Brain microvascular endothelial cell (primary cell): ENCODE results near the gene ST6GALNAC6.

Experiments
- DNase-seq: peaks from one replicate; pipeline ENCODE4 v3.0.0-alpha.2; 2020
- H3K27ac ChIP-seq: fragments of 250-450 bp; sonication (Bioruptor Pico); 2 replicates; pipeline ENCODE4 v1.5.1; 2020; ENCODE audit warnings: mild to moderate bottlenecking, moderate library complexity
- H3K27me3 ChIP-seq: fragments of 250-450 bp; sonication (Bioruptor Pico); replicated peaks from 2 replicates; pipeline ENCODE4 v1.5.1; 2020; ENCODE audit warnings: mild to moderate bottlenecking
- H3K36me3 ChIP-seq: fragments of 250-450 bp; sonication (Bioruptor Pico); replicated peaks from 2 replicates; pipeline ENCODE4 v1.5.1; 2020; ENCODE audit warnings: mild to moderate bottlenecking
- H3K4me3 ChIP-seq: 2 replicates; pipeline ENCODE4 v1.5.1; 2011; ENCODE audit warnings: low read depth, mild to moderate bottlenecking, control low read depth, low read length, moderate library complexity
- CTCF ChIP-seq: IDR thresholded peaks from 2 replicates; pipeline ENCODE4 v1.5.1; 2011; ENCODE audit warnings: low read depth, mild to moderate bottlenecking, moderate library complexity, low read length, control low read depth, inconsistent platforms; ENCODE audit errors: missing control alignments
- in situ Hi-C: cut with HindIII; loops from 2 replicates; pipeline ENCODE4 v1.10.0; 2017; ENCODE audit warnings: low sequenced_read_pairs, low pct_ligation_motif_present

ST6GALNAC6 gene

GRCh38 chr9:127930231-127931091 lies 31.1 kb upstream of the ST6GALNAC6 start, which contains the start of gene PIP5KL1:
Gene PIP5KL1 (minus strand): TSS chr9:127930777. CDS start chr9:127930752, 25 bp downstream.
- in situ Hi-C loops: no loop called here

GRCh38 chr9:127929625-127929979 lies 30.2 kb upstream of the ST6GALNAC6 start:
- no peaks in the 10 kb centered on the region for H3K36me3 ChIP-seq
- in situ Hi-C loops: no loop called here

More at GRCh38 chr9:127930231-127931091, 31.1 kb upstream of the ST6GALNAC6 start, which contains the start of gene PIP5KL1:
- no peaks in the 10 kb centered on the region for H3K27me3 ChIP-seq
- H3K4me3 ChIP-seq: peak within 1 kb of the TSS; percentile 55
- TF ChIP-seq CTCF: peak; percentile 44
- peaks cover 7% of the 10 kb centered on the region for H3K36me3 ChIP-seq
- peak; percentile 81 for DNase-seq
- H3K27ac ChIP-seq: peak within 1 kb of the TSS; percentile 90

GRCh38 chr9:127928676-127929624 lies 29.5 kb upstream of the ST6GALNAC6 start:
- no peak overlapping the region for H3K4me3 ChIP-seq
- H3K36me3 ChIP-seq: no peaks in the 10 kb centered on the region
- DNase-seq: no peak
- H3K27ac ChIP-seq: no peak overlapping the region
- no peak for TF ChIP-seq CTCF
- in situ Hi-C loops: no loop called here
- no peaks in the 10 kb centered on the region for H3K27me3 ChIP-seq

More at GRCh38 chr9:127929625-127929979, 30.2 kb upstream of the ST6GALNAC6 start:
- H3K4me3 ChIP-seq: no peak overlapping the region
- TF ChIP-seq CTCF: no peak
- H3K27me3 ChIP-seq: no peaks in the 10 kb centered on the region
- no peak for DNase-seq
- H3K27ac ChIP-seq: no peak overlapping the region

- Histone ChIP-seq H3K27ac (no peak overlapping the region), H3K27me3 (no peaks in the 10 kb centered on the region), H3K36me3 (no peaks in the 10 kb centered on the region), H3K4me3 (no peak overlapping the region)
- in situ Hi-C loops: no loop called here
- TF ChIP-seq CTCF: no peak
- no peak for DNase-seq
Measured at GRCh38 chr9:127927988-127928675, 28.7 kb upstream of the ST6GALNAC6 start.

- in situ Hi-C loops: no loop called here
- no peaks in the 10 kb centered on the region for H3K36me3 ChIP-seq
- H3K4me3 ChIP-seq: peak overlapping the region; percentile 39
- DNase-seq: no peak
- H3K27ac ChIP-seq: no peak overlapping the region
- no peak for TF ChIP-seq CTCF
- no peaks in the 10 kb centered on the region for H3K27me3 ChIP-seq
Measured at GRCh38 chr9:127927201-127927987, 28.0 kb upstream of the ST6GALNAC6 start.
